Peyer's patch (tissue), 4 donors: Measurements from ENCODE around the gene AKR1E2.

Experiments used
- CTCF ChIP-seq, 6 experiments: fragments of 450-650 bp in 4 of 6; fragments of 200-600 bp in 2 of 6; sonication (generic) in 1 of 6; IDR thresholded peaks; one replicate each; pipeline ENCODE4 v1.5.1; 2017 to 2019; ENCODE audit warnings: antibody characterized with exemption in 6 of 6, mild to moderate bottlenecking in 3 of 6, moderate library complexity in 1 of 6
- POLR2A ChIP-seq, 2 donors: fragments of 450-650 bp; IDR thresholded peaks; one replicate each; pipeline ENCODE4 v1.5.1; 2017; ENCODE audit warnings: antibody characterized with exemption in 2 of 2, mild to moderate bottlenecking in 2 of 2, moderate library complexity in 2 of 2

GRCh38 chr10:4806534-4806933, 19.5 kb upstream of the AKR1E2 start:
- TF ChIP-seq CTCF (IDR thresholded peaks at IDR 0.05) (no peak), POLR2A (IDR thresholded peaks at IDR 0.05) (no peak)
